Vagina (tissue), 2 donors: ENCODE measurements around the gene PTOV1.

Source experiments
- CTCF ChIP-seq, 3 experiments: fragments of 450-650 bp in 2 of 3; fragments of 200-600 bp in 1 of 3; sonication (generic) in 1 of 3; IDR thresholded peaks; one replicate each; pipeline ENCODE4 v1.5.1; 2017 to 2019; ENCODE audit warnings: antibody characterized with exemption in 3 of 3, mild to moderate bottlenecking in 2 of 3, moderate library complexity in 2 of 3
- POLR2A ChIP-seq, 2 donors: fragments of 450-650 bp; IDR thresholded peaks; one replicate each; pipeline ENCODE4 v1.6.1; 2017; ENCODE audit warnings: antibody characterized with exemption in 2 of 2, mild to moderate bottlenecking in 2 of 2, moderate library complexity in 2 of 2
- POLR2AphosphoS5 ChIP-seq, 2 donors: sonication (generic); formaldehyde crosslinking; IDR thresholded peaks; one replicate each; pipeline ENCODE4 v1.9.0; 2017; ENCODE audit warnings: antibody characterized with exemption in 2 of 2, mild to moderate bottlenecking in 2 of 2, low read depth in 1 of 2; ENCODE audit not compliant: insufficient read depth in 1 of 2

GRCh38 chr19:49817964-49818648, 32.9 kb upstream of the PTOV1 start, which contains the start of gene MED25:
- TF ChIP-seq CTCF (IDR thresholded peaks at IDR 0.05) = peak in 2 of 3 experiments; percentile 46 to 54
- TF ChIP-seq POLR2AphosphoS5 (IDR thresholded peaks at IDR 0.05; ENCODE audit: insufficient read depth in 1 of 2, low read depth in 1 of 2) = peak; percentile 78 to 86
- TF ChIP-seq POLR2A (IDR thresholded peaks at IDR 0.05) = peak; percentile 9 to 51
